Measurements from ENCODE around the gene POU2F2. TPM values are rescaled to one million over a fixed set of nuclear protein-coding genes. Genes with fewer than 3 reads are reported as not detected.

POU2F2 gene
- polyA plus RNA-seq, 4 donors = 0.69 to 1.7 (median 1.2) TPM

DNA sequence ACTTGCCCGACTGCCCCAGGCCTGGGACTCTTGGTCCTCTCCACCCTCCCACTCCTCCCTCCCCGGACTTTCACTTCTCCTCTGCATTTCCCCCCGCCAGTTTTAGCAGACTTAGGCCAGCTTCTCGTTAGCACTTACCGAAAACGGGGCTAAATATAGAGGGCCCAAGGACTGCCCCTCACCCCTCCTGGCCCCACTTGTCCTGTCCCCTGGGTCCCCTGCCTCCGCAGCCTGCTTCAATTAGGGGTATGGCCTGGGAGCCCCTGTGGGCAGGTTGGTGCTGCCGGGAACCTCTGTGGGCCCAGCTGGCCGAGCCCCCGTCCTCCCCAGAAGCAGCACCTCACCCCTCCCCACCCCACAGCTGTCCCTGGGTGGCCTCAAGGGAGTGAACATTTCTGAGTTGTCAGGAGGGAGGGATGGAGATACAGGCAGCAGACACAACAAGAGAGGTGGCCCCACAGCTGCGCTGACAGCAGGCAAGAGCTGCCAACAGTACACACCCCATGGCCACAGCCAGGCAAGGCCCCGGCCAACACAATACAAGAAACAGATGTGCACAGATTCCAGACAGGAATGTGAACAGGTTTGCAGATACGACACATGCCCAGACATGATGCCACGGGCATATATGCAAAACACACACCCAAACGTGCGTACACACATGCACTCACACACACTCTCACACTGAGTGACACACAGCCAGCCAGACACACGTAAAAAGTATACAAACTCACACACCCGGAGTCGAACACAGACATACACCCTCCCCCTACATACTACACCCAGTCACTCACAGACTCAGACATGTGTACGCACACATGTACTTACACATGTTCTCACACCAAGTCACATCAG is 2.6 kb downstream of the POU2F2 start:
- DNase-seq (ENCODE audit: low read depth in 4 of 4, low spot score in 3 of 4) = no peak

DNA sequence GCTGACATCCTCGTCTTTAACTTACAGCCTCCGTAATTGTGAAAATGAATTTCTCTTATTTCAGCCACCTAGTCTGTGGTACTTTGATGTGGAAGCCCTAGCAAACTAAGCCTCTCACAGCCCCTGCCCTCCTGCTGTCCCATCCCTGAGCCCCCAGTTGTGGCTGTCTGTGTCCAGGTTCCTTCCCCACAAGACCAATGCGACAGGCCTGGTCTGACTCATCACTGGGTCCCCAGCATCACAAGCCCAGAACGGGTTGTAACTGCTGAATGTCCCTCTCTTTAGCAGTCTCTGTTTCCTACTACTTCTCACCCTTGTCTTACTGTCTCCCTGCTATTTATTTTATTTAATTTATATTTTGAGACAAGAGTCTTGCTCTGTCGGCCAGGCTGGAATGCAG is 5.7 kb downstream of the POU2F2 start:
- DNase-seq (ENCODE audit: low read depth in 4 of 4, low spot score in 3 of 4) = no peak

DNA sequence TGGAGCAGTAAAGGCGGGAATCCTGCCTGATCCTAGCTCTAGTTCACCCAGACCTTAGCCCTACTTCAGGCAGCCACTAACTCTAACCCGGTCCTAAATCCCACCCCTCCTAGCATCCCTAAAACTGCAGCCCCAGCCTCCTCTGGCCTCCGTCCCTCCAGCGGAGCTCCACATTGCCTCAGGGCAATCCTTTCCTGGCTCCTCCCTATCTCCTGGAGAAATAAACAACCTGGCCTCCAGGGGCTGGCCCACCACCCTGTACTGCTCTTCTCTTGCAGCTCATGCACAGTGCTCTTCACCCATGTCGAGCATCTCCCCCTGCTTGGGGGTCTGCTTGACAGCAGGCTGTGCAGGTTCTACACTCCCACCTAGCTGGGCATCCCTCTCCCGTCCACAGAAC is 6.7 kb downstream of the POU2F2 start:
- DNase-seq (ENCODE audit: low read depth in 4 of 4, low spot score in 3 of 4) = no peak

DNA sequence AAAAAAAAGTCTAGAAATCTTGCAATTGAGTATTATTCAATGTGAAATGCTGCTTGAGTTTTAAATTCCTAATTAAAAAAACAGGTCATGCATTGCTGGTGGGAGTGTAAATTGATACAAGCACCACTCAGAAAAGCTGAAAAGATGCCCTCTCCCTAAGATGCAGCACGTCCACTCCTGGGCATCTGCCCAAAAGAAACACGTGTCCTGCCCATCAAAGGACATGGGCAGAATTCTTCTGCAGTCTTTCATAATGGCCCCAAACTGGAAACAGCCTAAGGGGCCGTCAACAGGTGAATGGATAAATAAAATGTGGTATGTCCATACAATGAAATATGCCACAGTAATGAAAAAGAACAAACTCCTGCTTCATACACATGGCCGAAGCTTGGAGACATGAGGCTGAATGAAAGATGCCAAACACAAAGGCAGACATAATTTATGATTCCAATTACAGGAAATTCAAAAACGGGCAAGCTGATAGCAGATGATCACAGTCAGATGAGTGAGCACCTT is 7.8 kb downstream of the POU2F2 start:
- DNase-seq (ENCODE audit: low read depth in 4 of 4, low spot score in 3 of 4) = no peak

DNA sequence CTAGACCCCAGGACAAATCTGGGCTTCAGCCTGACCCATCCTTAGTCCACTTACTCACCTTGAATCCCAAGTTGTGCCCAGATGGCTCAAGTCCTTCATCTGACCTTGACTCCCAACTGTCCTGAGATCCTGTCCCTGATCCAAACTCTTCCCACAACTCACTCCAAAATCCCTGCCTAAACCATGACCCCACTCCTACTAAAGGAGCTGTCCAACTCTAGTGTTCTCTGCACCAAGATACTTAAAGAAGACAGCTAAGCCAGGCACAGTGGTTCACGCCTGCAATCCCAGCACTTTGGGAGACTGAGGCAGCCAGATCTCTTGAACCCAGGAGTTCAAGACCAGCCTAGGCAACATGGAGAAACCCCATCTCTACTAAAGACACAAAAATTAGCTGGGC is 8.5 kb downstream of the POU2F2 start:
- no peak for DNase-seq (ENCODE audit: low read depth in 4 of 4, low spot score in 3 of 4)

DNA sequence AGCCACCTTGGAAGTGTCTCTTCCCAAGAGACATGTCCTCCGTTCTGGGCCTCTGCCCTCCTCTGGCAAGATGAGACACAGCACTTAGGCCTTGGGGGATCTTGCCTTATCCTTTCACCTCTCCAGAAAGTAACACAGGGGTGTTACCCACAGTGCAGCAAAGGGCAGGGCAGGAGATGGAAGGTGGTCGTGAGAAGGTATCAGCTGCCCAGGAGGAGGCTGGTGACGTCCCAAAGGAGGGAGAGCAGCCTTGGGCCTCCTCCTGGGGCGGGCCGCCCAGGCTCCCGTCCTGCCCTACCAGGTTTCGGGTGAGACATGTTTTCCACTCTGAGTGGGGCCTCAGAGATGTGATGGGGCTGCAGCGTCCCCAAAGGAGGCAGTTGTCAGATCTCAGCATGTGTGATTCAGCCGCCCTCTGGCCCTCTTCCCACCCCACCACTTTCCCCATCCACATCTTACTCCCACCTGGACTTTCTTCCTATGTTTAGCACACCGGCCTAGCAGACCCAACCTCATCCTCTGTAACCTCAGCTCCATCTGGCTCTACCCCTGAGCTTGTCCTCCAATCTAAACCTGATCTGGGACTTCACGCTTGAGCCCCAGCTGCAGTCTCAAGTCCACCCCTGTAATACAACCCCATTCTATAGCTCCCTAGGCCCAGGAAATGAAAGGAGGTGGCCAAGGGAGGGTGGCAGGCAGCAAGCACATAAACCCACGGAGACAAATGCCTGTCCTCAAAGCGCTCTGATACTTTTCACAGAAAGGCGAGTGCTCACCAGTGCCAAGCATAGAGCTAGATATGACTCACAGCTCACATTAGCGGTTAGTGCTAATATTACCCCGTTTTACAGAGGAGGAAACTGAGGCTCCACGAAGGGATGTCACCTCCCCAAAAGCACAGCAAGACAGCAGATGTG is 9.3 kb downstream of the POU2F2 start:
- DNase-seq (ENCODE audit: low read depth in 4 of 4, low spot score in 3 of 4) = no peak

DNA sequence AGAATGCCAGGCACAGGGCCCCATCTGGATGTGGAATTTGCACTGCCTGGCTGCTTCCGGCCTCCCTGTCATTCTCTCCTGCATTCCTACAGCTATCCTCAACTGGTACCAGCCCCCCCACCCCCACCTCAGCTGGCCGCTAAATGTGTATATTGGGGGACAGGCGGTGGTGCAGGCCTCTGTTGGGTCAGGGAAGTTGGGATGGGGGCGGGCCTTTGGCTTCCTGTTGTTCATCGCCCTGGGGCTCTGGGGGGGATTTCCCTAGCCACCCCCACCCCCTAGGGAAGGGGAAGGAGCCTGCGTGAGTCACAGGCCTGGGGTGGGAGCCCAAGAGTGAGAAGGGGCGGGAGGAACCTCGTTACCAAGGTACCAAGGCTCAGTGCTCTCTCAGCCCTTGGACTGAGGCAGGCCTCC is 10.6 kb downstream of the POU2F2 start:
- DNase-seq (ENCODE audit: low read depth in 4 of 4, low spot score in 3 of 4) = no peak

DNA sequence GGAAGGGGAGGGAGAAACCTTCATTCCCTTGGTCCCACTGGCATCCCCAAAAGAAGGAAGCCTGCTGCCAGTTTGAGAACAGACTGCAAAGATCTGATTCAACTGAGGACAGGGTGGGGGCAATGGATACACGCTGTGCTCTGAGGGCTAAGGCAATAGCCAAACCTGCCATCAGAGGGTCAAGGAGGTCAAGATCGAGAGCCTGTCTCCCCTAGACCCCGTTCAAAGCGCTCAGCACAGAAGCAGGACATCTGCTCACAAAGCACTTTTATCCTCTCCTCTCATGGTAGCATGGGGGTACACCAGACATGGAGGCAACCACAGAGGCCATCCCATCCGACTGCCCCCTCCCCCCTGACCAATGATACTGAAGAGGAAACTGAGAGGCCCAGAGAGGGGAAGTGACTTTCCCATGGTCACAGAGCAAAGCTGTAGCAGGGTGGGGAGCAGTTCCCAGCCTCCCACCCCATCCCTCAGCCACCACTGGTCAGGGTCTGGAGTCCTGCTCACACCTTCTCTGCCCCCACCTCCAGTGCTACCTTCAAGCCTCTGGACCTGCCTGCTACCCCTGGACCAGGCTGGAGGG is 11.1 kb downstream of the POU2F2 start:
- no peak for DNase-seq (ENCODE audit: low read depth in 4 of 4, low spot score in 3 of 4)

DNA sequence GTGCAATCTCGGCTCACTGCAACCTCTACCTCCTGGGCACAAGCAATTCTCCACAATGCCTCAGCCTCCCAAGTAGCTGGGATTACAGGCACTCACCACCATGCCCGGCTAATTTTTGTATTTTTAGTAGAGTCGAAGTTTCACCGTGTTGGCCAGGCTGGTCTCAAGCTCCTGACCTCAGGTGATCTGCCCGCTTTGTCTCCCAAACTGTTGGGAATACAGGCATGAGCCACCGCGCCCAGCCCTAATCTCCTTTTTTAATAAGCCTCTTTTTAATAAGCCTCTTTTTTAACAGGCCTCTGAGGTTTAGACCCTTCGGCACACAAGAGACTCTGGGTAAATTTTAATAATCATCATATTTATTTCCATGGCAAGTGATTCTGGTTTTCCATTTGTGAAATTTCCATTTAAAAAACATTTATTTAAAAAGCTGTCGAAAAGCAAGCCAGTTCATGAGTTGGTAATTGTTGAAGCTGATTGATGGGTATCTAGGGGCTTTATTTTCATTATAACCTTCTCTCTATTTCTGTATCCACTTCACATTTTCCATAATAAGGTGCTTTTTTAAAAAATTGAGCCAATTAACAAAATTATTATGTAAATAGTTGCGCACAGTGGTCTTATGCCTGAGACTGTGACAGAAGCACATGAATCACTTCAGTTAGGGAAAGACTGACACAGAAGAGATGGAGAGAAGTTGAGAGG is 11.8 kb downstream of the POU2F2 start:
- no peak for DNase-seq (ENCODE audit: low read depth in 4 of 4, low spot score in 3 of 4)

DNA sequence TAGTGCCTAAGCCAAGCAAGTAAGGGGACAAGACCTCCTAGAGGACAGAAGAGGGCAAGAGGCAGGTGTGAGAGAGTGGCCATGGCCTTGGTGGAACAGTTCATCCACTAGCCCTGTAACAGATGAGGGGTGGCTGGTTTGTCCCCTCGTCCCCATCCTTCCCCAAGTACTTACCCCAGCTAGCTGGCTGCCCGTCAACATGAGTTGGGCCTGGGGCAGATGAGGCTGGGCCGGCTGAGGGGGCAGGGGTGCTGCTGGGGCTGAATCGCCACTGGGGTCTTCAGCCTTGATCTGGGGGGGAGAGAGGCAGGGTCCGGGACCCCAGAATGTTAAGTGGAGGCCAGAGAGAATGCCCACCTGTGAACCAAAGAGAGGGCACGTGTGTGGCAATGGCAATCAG is 15.2 kb downstream of the POU2F2 start:
- no peak for DNase-seq (ENCODE audit: low read depth in 4 of 4, low spot score in 3 of 4)

DNA sequence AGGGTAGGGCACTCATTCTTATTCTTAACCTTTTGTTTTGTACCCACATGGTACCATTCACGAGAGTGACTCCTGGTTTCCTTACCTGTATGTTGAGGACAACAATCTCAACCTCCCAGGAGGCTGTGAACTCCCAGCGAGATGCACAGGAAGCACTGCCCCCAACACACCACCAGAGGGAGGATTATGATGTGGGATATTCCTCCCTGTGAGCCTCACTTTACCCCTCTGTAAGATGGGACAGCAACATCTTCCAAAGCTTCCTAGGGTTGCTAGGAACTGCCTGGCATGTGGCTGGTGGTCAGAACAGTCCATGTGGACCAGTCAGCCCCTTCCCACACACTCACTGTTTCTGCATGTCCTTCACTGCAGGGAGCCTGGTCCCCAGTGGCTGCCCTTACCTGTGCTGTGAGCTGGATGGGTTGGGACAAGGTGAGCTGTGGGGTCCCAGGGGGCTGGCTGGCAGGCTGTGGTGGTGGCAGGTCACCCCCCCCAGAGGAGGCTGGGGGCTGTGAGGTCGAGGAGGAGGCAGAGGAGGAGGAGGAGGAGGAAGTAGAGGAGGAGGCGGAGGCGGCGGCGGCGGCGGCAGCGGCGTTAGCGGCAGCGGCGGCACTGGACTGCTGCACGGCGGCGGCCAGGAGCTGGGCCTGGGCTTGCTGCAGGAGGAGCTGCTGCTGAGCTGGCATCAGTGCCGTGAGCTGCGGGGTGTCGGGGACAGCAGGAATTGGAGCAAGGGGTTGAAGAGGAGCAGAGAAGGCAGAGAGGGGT is 15.8 kb downstream of the POU2F2 start:
- no peak for DNase-seq (ENCODE audit: low read depth in 4 of 4, low spot score in 3 of 4)

DNA sequence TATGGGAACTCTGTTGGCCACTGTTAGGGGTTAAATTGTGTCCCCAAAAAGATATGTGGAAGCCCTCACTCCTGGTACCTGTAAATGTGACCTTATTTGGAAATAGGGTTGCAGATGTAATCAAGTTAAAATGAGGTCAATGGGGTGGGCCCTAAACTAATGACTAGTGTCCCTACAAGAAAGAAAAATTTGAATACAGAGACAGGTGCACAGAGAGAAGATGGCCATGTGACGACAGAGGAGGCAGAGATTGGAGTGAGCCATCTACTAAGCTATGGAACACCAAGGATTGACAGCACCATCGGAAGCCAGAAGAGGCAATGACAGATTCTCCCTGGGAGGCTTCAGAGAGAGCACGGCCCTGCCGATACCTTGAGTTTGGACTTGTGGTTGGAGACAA is 16.5 kb downstream of the POU2F2 start:
- DNase-seq (ENCODE audit: low read depth in 4 of 4, low spot score in 3 of 4) = no peak

DNA sequence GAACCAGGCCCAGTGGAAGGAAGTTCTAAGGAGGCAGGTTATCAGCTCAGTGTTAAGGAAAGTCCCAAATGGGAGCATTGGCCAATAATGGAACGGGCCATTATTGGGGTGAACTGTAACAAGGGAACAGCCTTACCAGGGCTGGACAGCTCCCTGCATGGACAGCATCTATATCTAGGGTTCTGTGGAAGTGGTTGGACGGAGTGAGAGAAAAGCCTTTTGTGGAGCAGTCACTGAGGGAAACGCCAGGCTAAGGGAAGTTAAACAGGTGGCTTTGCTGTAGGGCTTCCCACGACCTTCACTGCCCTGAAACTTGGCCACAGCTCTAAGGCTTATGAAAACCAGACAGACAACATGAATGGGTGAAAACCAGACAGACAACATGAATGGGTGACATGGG is 17.0 kb downstream of the POU2F2 start:
- DNase-seq (ENCODE audit: low read depth in 4 of 4, low spot score in 3 of 4) = no peak

DNA sequence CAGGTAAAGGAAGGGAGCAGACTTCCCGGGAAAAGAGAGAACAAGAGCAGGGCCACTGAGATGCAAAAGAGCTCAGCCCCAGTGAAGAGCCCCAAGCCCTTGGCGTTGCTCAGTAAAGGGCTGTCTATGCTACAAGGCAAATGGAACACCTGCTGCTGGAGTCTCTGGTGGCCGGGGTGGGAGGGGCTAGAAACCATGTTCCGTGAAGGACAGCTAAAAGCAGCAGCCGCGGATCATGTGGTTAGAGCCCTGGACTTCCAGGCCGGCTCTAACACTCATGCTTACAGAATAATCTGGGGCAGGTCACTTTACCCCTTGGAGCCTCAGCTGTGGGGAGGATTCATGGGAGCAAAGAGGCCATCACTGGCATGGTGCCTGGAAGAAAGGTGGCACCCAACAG is 17.8 kb downstream of the POU2F2 start:
- DNase-seq (ENCODE audit: low read depth in 4 of 4, low spot score in 3 of 4) = no peak

DNA sequence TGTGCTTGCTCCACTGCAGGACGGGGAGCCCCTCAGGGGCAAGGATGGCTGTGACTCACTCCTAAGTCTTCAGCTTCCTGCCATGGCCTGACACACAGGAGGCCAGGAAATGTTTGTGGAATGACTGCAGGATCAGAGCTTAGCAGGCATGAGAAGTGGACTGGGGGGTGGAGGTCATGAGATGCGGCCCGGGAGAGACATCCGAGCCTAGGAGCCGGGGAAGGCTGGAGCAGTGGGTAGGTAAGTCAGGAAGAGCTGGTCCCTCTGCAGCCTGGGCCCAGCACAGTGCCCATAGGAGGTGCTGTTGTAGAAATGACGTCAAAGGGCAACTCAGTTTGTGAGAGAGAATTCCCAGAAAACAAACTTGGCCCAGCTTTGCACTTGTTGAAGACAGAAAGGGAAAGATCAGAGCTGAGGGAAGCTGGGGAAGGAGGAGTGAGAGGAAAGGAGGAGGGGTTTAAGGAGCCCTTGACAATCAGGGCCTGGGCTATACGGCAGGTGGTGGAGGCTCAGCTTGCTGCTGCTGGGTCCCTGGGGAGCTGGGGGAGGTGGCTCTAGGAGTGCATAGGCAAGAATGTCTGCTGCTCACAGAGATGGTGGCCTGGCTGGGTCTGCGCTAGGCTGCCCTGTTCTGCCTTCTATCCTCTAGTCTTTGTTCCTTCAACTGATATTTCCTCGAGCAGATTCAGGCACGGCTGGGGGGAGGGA is 18.5 kb downstream of the POU2F2 start:
- DNase-seq (ENCODE audit: low read depth in 4 of 4, low spot score in 3 of 4) = no peak

DNA sequence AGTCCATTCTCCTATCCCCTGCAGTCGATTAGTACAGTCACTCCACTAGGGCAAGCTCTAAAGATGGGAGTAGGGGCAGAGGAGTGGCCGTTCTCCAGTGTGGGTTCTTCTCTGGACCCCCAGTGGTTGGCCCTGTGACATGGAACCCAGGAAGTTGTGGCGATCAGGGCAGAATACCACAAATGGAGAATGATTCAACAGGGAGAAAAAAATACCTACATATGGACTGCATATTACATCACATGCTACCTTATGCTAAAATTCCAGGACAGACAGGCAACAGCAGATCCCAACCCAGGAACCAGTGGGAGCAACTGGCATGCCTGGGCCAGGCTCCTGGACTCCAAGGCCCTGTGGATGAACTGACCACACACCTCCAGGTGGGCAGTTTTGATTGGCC is 20.4 kb downstream of the POU2F2 start:
- DNase-seq (ENCODE audit: low read depth in 4 of 4, low spot score in 3 of 4) = no peak

DNA sequence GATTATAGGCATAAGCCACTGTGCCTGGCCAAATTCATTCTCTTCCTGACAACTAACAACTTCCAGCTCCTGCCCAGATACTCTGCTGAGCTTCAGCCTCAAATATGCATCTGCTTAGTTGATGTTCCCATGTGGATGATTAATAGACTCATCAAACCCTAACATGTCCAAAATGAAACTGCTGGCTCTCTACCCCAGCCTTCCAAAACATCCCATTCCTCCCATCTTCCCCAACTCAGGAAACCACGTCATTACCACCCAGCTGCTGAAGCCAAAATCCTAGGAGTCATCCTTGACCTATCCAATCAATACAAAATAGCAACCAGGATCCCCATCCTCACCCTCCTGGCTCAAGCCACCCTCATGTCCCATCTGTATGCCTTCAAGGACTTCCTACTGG is 20.9 kb downstream of the POU2F2 start:
- no peak for DNase-seq (ENCODE audit: low read depth in 4 of 4, low spot score in 3 of 4)

DNA sequence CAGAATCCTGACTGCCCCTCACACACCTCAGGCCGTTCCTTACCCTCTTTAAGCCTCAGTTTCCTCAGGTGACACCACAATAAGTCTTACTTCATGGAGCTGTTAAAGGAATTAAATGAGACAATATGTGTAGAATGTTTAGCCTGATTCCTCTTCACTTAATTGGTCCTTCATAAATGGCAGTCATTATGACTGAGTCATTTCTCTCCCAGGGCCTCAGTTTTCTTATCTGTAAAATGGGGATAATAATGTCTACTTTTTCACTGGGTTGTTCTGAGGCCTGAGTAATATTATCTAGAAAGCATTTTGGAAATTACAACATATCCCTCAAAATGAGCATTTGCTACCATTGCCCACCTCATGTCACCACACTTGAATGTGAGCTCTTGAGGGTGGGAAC is 21.6 kb downstream of the POU2F2 start:
- DNase-seq (ENCODE audit: low read depth in 4 of 4, low spot score in 3 of 4) = no peak

DNA sequence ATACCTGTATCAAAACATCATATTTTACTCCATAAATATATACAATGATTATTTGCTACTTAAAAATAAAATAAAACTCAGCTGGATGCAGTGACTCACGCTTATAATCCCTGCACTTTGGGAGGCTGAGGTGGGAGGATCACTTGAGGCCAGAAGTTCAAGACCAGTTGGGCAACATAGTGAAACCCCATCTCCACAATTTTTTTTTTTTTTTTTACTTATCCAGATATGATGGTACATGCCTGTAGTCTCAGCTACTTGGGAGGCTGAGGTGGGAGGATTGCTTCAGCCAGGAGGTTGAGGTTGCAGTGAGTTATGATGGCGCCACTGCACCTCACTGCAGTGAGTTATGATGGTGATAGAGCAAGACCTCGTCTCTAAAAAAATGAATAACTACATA is 22.4 kb downstream of the POU2F2 start:
- no peak for DNase-seq (ENCODE audit: low read depth in 4 of 4, low spot score in 3 of 4)

Measured in left renal pelvis (tissue), 4 donors.